Stimulated activated CD4-positive, alpha-beta T cell treated with anti-CD3 and anti-CD28 coated beads, TNF-alpha, amount 100 ng/mL, for 24 hours (primary cell): ENCODE measurements around the gene FBXO42.
"Not testable (repeated sequence)": the region's sequence is repeated elsewhere in the genome, so short reads cannot be mapped to it uniquely, and the experiment has no call there.

Experiments
- DNase-seq, 3 experiments: peaks; one replicate each; pipeline ENCODE4 v3.0.0-alpha.2; 2020; ENCODE audit warnings: low read depth in 3 of 3

Gene FBXO42

GRCh38 chr1:16222716-16223115 is 129.6 kb downstream of the FBXO42 start:
- DNase-seq: not testable (repeated sequence)

GRCh38 chr1:16221499-16221898 is 130.8 kb downstream of the FBXO42 start:
- DNase-seq: no peak

- no peak for DNase-seq
Measured at GRCh38 chr1:16219968-16220500, 132.2 kb downstream of the FBXO42 start.

- DNase-seq: no peak
Measured at GRCh38 chr1:16218674-16219071, 133.6 kb downstream of the FBXO42 start.

GRCh38 chr1:16218014-16218673 is 134.1 kb downstream of the FBXO42 start:
- DNase-seq: no peak

- peak; percentile 85 to 95 (median 91) for DNase-seq
Measured at GRCh38 chr1:16217061-16217785, 135.1 kb downstream of the FBXO42 start.

- DNase-seq: peak in 2 of 3 experiments; percentile 22 to 65
Measured at GRCh38 chr1:16215882-16216753, 136.2 kb downstream of the FBXO42 start.

- DNase-seq: not testable (repeated sequence)
Measured at GRCh38 chr1:16215240-16215639, 137.0 kb downstream of the FBXO42 start.

GRCh38 chr1:16213544-16213943 is 138.7 kb downstream of the FBXO42 start:
- DNase-seq: not testable (repeated sequence)

- DNase-seq: no peak
Measured at GRCh38 chr1:16213013-16213412, 139.3 kb downstream of the FBXO42 start.

- DNase-seq: no peak
Measured at GRCh38 chr1:16212251-16212961, 139.9 kb downstream of the FBXO42 start, which contains the start of gene ARHGEF19. TSS of gene ARHGEF19 (minus strand) at chr1:16212652. CDS start at chr1:16209054, 3,598 bp downstream.

GRCh38 chr1:16211824-16212223 is 140.5 kb downstream of the FBXO42 start:
- DNase-seq: no peak

- no peak for DNase-seq
Measured at GRCh38 chr1:16210581-16210980, 141.7 kb downstream of the FBXO42 start.

- DNase-seq: no peak
Measured at GRCh38 chr1:16209847-16210407, 142.4 kb downstream of the FBXO42 start.

GRCh38 chr1:16209132-16209846 is 143.0 kb downstream of the FBXO42 start:
- DNase-seq: no peak

- DNase-seq: no peak
Measured at GRCh38 chr1:16208270-16208987, 143.9 kb downstream of the FBXO42 start.

GRCh38 chr1:16207318-16208269 is 144.7 kb downstream of the FBXO42 start:
- DNase-seq: no peak

GRCh38 chr1:16206547-16207317 is 145.5 kb downstream of the FBXO42 start:
- DNase-seq: peak; percentile 88 to 94 (median 89)
